Left renal cortex interstitium (tissue), 4 donors: ENCODE data around the gene SEC16A. TPM values are rescaled to one million over a fixed set of nuclear protein-coding genes. Genes with fewer than 3 reads are reported as not detected.
"Not testable (repeated sequence)": the region's sequence is repeated elsewhere in the genome, so short reads cannot be mapped to it uniquely, and the experiment has no call there.

Source experiments
- DNase-seq, 4 donors: peaks; one replicate each; pipeline ENCODE4 v3.0.0-alpha.2; 2013; ENCODE audit warnings: low read depth in 4 of 4, low spot score in 2 of 4, missing footprints in 1 of 4
- polyA plus RNA-seq, 4 donors: library from polyadenylated mRNA; unstranded; fragments of 120-200 nt; gene quantifications; one replicate each; pipeline ENCODE4 v1.2.1, GENCODE V29; 2013; ENCODE audit not compliant: insufficient read length in 4 of 4

SEC16A gene
- polyA plus RNA-seq, 4 donors: 51.9 to 68.5 (median 62.4) TPM

GRCh38 chr9:136405904-136406303 lies 76.9 kb downstream of the SEC16A start:
- DNase-seq: not testable (repeated sequence)

- no peak for DNase-seq
Observed at GRCh38 chr9:136405481-136405880, 77.4 kb downstream of the SEC16A start.

GRCh38 chr9:136404801-136405136 lies 78.1 kb downstream of the SEC16A start:
- DNase-seq: no peak

DNA sequence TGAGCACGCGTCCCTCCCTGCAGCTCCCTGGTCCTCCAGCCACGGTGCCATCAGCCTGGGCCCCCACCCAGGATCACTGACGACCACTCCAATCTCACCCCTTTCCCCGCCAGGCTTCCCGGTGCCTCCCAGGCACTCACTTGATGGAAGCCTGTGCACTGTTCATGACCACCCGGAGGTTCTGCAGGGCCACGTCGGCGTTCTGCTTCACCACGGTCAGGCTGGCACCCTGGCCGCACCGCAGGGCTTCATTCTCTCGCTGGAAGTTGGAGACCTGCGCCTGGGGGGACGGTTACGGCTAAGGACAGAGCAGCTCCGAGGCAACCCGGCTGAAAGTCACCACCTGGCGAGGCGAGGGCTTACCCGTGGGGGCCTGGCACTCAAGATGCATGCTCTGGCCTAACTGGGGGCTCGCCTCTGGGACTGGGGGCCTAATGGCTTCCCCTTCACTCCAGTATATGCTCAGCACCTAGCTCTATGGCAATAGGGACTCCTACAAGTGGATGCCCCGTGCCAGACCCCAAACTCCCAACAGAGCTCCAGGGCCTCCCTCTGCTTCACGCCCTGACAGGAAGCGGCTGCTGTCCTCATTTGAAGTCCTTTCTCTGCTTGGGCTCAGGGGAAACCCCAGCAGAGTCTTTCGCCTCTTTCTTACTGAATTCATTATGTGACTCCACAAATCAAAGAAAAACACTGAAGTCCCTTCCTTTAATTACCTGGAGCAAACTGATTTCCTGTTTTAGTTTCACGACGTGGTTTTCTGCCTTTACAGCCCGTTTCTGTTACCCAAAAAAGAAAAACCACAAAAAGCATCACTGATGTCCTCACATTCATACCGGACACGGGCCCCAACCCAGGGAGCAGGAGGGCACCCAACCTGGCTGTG lies 78.7 kb downstream of the SEC16A start:
- no peak for DNase-seq

- no peak for DNase-seq
Observed at GRCh38 chr9:136403538-136403914, 79.3 kb downstream of the SEC16A start.

DNA sequence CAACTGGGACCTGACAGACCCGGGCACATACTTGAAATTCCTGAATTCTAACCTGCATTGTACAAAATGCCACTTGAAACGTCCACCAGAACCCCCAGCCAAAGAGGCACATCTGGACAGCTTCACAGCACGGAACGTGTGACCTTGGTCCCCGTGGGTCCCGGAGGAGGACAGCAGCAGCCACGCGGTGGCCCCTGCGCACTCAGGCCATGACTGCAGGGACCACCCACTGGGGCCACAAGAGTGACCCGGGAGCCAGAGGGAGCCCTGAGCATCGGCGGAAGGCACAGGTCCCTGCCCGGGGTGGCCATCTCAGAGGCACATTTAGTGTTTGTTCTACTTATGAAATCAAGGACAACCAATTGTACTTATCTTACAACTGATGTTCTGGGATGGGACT lies 80.8 kb downstream of the SEC16A start:
- DNase-seq: no peak

DNA sequence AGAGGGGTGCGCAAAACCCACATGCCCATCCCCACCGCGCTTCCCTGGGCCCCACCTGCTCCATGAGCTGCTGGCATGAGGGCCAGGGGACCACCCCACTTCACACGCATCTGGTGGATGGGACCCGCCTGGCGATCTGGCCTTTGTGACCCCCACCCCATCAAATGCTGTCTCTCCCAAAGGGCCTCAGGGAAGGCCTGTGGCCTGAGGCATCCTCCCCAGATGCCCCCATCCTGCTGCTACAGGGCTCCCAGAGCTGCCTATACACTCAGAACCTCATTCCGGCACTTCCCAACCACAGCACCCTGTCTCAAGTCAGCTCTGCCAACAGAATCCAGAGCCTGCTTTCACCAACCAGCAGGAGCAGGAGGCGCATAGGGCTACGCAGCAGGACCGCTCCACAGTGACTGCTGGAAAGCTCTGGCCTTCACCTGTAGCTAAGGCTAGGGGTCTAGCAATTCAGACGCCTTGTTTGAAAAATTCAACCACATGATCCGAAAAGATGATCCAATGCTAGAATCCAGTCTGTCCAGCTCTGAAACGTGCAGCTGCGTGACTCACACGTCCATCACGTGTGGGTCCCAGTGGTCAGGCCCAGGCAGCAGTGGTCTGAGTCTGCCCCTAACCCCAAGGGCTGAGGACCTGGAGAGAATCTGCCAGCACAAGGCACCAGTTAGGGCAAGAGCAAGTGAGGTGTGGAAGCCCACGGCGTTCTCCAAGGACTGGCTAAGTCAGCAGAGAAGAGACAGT lies 81.5 kb downstream of the SEC16A start:
- DNase-seq: no peak

DNA sequence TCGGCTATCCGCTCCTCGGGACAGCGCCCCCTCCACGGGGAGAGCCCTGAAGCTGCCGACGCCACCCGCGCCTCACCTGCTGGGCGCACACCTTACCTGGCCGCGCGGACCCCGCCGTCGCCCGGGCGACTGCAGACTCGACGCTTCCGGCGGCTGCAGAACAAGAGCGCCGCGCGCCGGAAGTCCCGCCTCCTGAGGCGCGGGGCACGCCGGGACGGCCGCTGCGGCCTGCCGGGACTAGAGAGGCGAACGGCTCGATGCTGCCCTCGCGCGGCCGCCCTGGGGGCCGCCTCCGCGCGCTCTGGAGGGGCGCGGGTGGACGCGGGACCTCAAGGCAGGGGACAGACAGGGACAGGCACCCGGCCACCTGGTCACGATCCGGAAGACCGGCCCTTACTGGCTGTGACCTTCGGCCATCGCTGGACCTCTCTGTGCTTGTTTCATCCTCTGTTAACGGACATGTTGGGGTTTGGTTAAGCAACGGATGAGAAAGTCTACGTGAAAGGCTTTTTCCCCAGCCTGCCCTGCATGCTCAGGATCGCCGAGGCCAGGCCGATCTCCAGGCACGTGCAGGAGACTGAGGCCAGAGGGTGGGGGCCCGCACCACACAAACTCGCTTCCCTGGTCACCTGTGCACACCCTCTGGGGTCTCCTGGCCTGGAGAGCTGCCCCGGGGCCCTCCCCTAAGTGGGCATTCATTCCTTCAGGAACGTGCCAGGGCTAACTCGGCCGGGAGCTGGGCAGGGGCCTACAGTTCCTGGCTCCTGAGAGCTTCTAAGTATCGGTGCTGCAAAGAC lies 82.6 kb downstream of the SEC16A start, which contains the start of gene SNAPC4:
Gene SNAPC4, minus strand, starts transcription at position 133 of the 797 bp plus-strand sequence. CDS start 1,742 bp downstream, outside the sequence.
- DNase-seq: peak in 3 of 4 donors; percentile 74 to 82 (median 76)

DNA sequence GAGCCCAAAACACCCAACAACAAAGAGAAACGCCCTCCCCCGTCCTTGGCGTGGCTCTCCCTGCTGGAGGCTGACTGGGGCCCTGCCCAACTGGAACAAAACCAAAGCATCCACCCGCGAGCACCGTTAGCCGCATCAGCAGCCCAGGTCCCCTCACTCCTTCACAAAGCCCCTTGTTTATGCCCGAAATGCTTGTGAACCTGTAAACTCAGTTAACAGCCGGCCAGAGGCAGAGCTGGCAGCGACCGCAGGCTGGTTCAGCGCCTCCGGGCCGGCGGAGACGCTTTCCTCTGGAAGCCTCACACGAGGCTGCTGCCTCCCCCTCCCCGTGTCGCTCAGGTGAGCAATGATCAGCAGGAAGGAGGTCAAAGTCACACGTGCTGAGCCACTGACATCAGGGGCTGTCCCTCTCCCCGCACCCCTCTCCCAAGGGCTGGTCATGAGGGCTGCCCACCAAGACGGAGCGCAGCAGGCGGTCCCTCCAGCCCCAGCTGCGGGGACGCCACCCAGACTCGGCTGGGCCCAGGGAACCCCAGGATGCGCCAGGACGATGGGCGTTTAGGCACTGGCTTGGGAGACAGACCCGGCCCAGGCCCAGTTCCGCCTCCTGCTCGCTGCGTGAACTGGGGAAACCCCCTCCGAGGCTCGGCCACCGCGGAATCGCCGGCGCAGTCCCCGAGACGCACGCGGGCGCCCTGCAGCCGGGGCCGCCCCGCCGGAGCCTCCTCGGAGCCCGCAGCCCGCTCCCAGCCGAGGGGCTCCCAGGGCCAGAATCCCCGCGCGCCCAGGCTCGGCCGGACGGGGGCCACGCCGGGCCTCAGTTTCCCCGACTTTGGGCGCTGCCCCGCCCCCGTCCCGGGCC lies 83.4 kb downstream of the SEC16A start:
- DNase-seq: no peak

DNA sequence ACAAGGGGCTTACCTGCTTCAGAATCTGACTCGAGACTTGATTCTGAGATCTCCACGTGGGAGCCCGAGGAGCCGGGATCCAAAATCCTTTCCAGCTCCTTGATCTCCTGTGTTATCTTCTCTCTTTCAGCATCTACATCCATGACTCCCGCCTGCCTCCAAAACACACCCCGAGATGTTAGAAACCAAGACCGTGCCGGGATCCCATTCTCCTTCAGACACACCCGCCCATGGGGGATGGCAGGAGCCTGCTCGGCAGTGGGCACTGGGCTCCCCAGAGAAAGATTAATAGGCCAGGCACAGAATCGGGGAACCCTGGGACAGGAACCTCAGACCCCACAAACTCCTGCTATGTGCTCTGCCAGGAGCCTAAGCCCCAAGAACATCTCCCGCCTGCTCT lies 84.6 kb downstream of the SEC16A start:
- DNase-seq: no peak

DNA sequence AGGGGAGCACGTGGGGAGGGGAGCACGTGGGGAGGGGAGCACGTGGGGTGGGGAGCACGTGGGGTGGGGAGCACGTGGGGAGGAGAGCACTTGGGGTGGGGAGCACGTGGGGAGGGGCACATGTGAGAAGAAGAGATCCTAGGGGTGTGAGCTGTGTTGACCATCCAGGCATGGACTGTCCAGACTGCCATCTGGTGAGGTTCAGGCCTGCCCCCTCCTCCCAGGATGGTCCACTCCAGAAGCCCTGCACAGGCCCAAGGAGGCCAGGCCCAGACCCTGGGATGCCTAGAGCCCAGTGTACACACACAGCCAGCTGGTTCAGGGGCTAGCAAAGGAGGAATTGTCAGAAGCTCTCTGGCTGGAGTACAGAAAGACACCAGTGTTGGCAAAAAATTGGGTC lies 85.2 kb downstream of the SEC16A start:
- DNase-seq: no peak

GRCh38 chr9:136396219-136396515 lies 86.7 kb downstream of the SEC16A start:
- DNase-seq: no peak

- no peak for DNase-seq
Observed at GRCh38 chr9:136395345-136396218, 87.3 kb downstream of the SEC16A start.

DNA sequence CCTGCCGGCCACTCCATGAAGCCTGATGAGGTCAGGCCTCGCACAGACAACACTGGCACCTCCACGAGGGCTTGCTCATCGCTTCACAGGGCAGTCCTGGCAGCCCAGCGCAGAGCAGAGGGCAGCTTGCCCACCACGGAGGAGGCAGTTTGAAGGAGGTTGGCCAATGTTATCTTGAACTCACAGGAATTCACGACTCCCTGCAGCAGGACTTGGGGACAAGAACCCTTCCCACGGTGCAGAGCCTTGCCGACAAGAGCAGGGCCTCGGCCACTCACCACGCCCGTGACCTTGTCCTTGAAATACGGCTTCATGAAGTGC lies 87.9 kb downstream of the SEC16A start:
- no peak for DNase-seq

DNA sequence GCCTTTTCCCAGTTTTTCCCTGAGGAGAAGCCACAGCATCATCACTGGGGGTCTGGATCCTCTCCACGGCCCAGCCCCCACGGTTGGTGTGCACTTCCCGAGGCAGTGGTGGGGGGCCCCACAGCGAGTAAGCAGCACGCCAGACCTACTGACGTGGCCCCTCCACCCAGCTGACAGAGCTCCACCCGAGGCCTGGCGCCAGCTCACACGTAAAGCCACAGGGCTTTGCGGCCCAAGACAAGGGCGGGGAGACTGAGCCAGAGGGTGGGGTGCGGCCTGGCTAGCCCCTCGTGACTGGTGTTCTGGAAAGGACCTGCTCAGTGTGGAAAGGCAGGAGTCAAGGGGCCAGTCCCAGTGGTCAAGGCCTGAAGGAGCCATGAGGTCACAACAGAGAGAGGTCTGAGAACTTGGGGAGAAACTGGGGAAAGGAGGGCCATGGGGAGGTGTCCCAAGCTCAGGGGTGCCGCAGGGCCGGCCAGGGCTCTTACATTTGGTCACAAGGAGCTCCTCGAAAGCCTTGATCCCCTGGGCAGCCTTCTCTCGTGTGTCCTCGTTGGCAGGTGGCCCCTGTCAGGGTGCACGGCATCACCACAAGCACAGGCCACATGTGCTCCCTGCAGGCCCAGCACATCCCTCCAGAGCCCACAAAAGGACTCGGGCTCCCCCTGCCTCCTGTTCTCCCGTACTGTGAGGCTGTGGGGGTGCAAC lies 88.4 kb downstream of the SEC16A start:
- DNase-seq: no peak

DNA sequence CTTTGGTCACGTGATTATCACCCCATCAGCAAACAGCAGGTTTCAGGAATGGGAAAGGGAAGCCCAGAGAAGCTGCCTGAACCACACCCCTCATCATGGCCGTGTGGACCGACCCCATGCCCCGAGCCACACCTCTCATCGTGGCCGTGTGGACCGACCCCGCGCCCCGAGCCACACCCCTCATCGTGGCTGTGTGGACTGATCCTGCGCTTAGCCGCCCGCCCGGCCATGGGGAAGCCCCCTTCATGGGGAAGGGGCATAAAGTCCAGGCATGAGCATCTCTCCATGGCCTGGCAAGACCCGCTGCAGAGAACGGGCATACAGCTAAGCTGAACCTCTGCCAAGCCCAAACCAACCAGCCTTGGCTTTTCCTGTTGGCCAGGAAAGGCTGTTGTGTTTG lies 89.3 kb downstream of the SEC16A start:
- no peak for DNase-seq

DNA sequence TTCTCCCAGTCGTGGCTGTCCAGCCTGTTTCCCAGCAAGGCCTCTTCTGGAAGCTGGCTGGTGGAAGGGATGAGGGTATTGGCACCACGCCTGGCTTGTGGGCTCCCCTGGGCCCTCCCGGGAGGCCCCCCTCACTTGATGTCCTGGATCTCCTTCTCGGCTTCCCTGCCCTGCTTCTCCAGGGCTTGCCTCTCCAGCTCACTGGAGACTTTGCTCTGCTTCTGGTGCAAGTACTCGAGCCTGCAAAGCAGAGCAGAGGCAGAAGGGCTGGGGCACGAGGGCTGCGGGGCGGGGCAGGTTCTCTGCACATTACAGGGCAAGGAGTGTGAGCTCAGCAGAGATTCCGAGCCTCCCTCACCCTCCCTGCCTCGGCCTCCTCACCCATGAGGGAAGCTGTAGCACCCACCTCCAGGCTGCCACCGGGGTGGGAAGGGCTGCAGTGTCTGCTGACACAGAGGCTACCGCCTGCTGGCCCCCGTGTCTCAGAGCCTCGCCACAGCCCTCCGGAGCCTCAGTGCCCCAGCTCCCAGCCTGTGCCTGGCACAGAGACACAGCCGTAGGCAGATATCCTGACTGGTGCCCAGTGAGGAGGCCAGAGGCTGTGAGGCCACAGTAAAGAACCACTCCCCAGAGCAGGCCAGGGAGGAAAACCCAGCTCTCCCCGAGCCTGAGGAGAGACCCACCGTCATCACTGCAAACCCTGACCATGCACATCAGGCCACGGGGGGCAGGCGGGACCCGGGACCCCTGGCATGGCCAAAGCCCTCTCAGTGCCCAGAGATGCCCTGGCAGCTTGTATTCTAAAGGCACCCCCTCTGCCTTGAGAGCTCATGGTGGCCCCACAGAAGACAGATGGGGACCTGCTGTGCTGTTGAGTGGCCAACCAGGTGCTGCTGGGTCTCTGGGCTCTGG lies 90.0 kb downstream of the SEC16A start:
- no peak for DNase-seq
